A549 (cell line): Measurements from ENCODE around the gene CALML5.

Experiments used
- CEBPB ChIP-seq, 2 experiments: fragments of >200 bp in 1 of 2; sonication (Bioruptor Twin) in 1 of 2; formaldehyde crosslinking in 1 of 2; IDR thresholded peaks; 2 replicates each; pipeline ENCODE4 v1.6.1; 2012 to 2016
- CTCF ChIP-seq: fragments of >200 bp; sonication (Bioruptor Twin); formaldehyde crosslinking; IDR thresholded peaks from 3 replicates; pipeline ENCODE4 v1.5.1; 2016
- EP300 ChIP-seq, 2 experiments: fragments of >200 bp; sonication (Bioruptor Twin); formaldehyde crosslinking; IDR thresholded peaks; 2 replicates in 1 of 2; 3 replicates in 1 of 2; pipeline ENCODE4 v1.6.1; 2016 to 2017
- HMGXB4 ChIP-seq: fragments of 250-450 bp; sonication (Bioruptor Pico); IDR thresholded peaks from 2 replicates; pipeline ENCODE4 v1.5.0; 2021; ENCODE audit warnings: mild to moderate bottlenecking, moderate library complexity, borderline replicate concordance
- HOXA7 ChIP-seq: fragments of 250-450 bp; sonication (Bioruptor Pico); IDR thresholded peaks from 2 replicates; pipeline ENCODE4 v1.5.0; 2020; ENCODE audit warnings: mild to moderate bottlenecking, moderate library complexity
- POLR2A ChIP-seq: IDR thresholded peaks from 2 replicates; pipeline ENCODE4 v1.6.1; 2012; ENCODE audit warnings: mild to moderate bottlenecking, low read length
- POLR2AphosphoS2 ChIP-seq: conservative IDR thresholded peaks from 2 replicates; pipeline ENCODE4 v1.6.1; 2012; ENCODE audit warnings: low read length, improper control_type of control experiment, inconsistent platforms
- REST ChIP-seq: fragments of 200-600 bp; sonication (generic); IDR thresholded peaks from 2 replicates; pipeline ENCODE4 v1.6.1; 2016; ENCODE audit warnings: antibody characterized with exemption, mild to moderate bottlenecking, moderate library complexity

- no peak for TF ChIP-seq CTCF
- no peak for TF ChIP-seq HMGXB4
- peak; percentile 71 to 78; a peak in 2 of 5 replicates for TF ChIP-seq EP300 (IDR thresholded peaks at IDR 0.05)
- no peak for TF ChIP-seq POLR2AphosphoS2
- TF ChIP-seq HOXA7 (CRISPR knock-in tag), result no peak
- TF ChIP-seq CEBPB (IDR thresholded peaks at IDR 0.05), result peak; percentile 22 to 48; a peak in 2 of 4 replicates
- peak; percentile 20; the same call in 1 of the 2 replicates for TF ChIP-seq POLR2A
- no peak for TF ChIP-seq REST
These were observed 46.7 kb upstream of the CALML5 start for GRCh38 chr10:5545778-5546710.
